HEK293T (cell line): ENCODE results near the gene DNAAF3.

Source experiments
- ARNT ChIP-seq: fragments of 450-650 bp; IDR thresholded peaks from 2 replicates; pipeline ENCODE4 v1.6.1; 2017; ENCODE audit warnings: mild to moderate bottlenecking
- FOXK2 ChIP-seq: fragments of 450-650 bp; IDR thresholded peaks from 2 replicates; pipeline ENCODE4 v1.6.1; 2016; ENCODE audit warnings: mild to moderate bottlenecking
- SUZ12 ChIP-seq: fragments of 450-650 bp; IDR thresholded peaks from 2 replicates; pipeline ENCODE4 v1.6.1; 2016; ENCODE audit warnings: mild to moderate bottlenecking
- TARDBP ChIP-seq: fragments of 450-650 bp; IDR thresholded peaks from 2 replicates; pipeline ENCODE4 v1.6.1; 2016

DNA sequence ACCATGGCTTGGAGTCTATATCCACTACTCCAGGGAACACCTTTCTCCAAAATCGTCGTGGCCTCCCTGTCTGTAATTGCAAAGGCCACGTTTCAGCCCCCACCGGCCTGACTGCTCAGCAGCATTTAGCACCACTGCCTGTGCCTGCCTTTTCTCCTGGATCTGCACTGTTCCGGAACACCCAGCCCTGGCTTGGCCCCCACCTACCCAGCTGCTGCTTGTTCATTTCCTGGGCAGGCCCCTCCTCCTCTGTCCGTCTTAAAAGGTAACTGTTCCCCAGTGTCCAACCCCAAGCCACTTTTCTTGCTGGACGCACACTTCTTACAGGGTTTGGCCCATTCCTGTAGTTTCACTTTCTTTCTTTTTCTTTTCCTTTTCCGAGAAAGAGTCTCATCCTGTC, 22.2 kb upstream of the DNAAF3 start:
- TF ChIP-seq TARDBP: no peak
- no peak for TF ChIP-seq FOXK2
- no peak for TF ChIP-seq ARNT
- TF ChIP-seq SUZ12: no peak
